HepG2 (cell line): ENCODE measurements around the gene GPC3. TPM values are rescaled to one million over a fixed set of nuclear protein-coding genes. Genes with fewer than 3 reads are reported as not detected.

Source experiments
- ATAC-seq: fragments of 200-7000 bp; cut with Tn5 transposase; 3 replicates; pipeline ENCODE4 v1.9.1; 2020; ENCODE audit warnings: mild to moderate bottlenecking, moderate library complexity
- BruUV-seq: library from RNA; stranded (reverse); fragments of 400-500 nt; replicated peaks from 2 replicates; lab custom pipeline; 2021; lab: Mats Ljungman, UMichigan
- CTCF ChIA-PET: fragments of 300-600 bp; formaldehyde crosslinking; extraction: SDS; loops from one replicate; lab custom pipeline; 2021; ENCODE audit warnings: low total read pairs, inconsistent platforms, low intra/inter-chr PET ratio; lab: Yijun Ruan, JAX
- POLR2A ChIA-PET: fragments of 350-600 bp; sonication (Branson Sonifier 250); formaldehyde crosslinking; loops from one replicate; lab custom pipeline; 2020; ENCODE audit warnings: antibody characterized with exemption, inconsistent platforms; lab: Yijun Ruan, JAX
- DNase-seq: peaks from one replicate; pipeline ENCODE4 v3.0.0-alpha.2; 2015; ENCODE audit warnings: low spot score
- FAIRE-seq: peaks from 3 replicates; lab custom pipeline; 2011; peaks lifted over from hg19 to GRCh38; lab: Jason Lieb, UNC
- H2AFZ ChIP-seq: one replicate; pipeline ENCODE4 v1.6.1; 2011; ENCODE audit warnings: low read length, inconsistent platforms
- H3K27ac ChIP-seq: fragments of 300-600 bp; 3 replicates; pipeline ENCODE4 v1.8.0; 2011; ENCODE audit warnings: mixed run types, mild to moderate bottlenecking, mixed read lengths, low read length, inconsistent platforms; ENCODE audit not compliant: insufficient read depth; ENCODE audit errors: extremely low read length
- H3K27me3 ChIP-seq, 2 experiments: fragments of 200-600 bp in 1 of 2; 2 replicates in 1 of 2; 3 replicates in 1 of 2; pipeline versions ENCODE4 v1.6.0 to v1.8.0; 2011; ENCODE audit warnings: low read length in 2 of 2, mild to moderate bottlenecking in 2 of 2, moderate library complexity in 2 of 2, inconsistent platforms in 1 of 2; ENCODE audit not compliant: insufficient read depth in 2 of 2, control insufficient read depth in 1 of 2
- H3K36me3 ChIP-seq, 2 experiments: fragments of 200-600 bp in 1 of 2; replicated peaks in 1 of 2; 2 replicates in 1 of 2; 3 replicates in 1 of 2; pipeline versions ENCODE4 v1.5.1 to v1.8.0; 2011; ENCODE audit warnings: low read length in 2 of 2, inconsistent platforms in 1 of 2; ENCODE audit not compliant: insufficient read depth in 2 of 2, control insufficient read depth in 1 of 2
- H3K4me1 ChIP-seq: 2 replicates; pipeline ENCODE4 v1.5.1; 2012; ENCODE audit warnings: low read length, inconsistent platforms; ENCODE audit not compliant: insufficient read depth
- H3K4me2 ChIP-seq: 2 replicates; pipeline ENCODE4 v1.6.0; 2011; ENCODE audit warnings: low read depth, low read length, inconsistent platforms
- H3K4me3 ChIP-seq, 3 experiments: fragments of 200-600 bp in 1 of 3; sonication (generic), shearing (Covaris generic) in 1 of 3; replicated peaks in 1 of 3; 2 replicates each; pipeline ENCODE4 v1.5.1; 2011 to 2016; ENCODE audit warnings: low read length in 3 of 3, inconsistent platforms in 2 of 3, low read depth in 2 of 3, mild to moderate bottlenecking in 2 of 3, control low read depth in 1 of 3, mixed read lengths in 1 of 3; ENCODE audit not compliant: insufficient read depth in 1 of 3
- H3K79me2 ChIP-seq: one replicate; pipeline ENCODE4 v1.6.1; 2011; ENCODE audit warnings: low read length, inconsistent platforms; ENCODE audit not compliant: insufficient read depth
- H3K9ac ChIP-seq: 2 replicates; pipeline ENCODE4 v1.6.0; 2011; ENCODE audit warnings: mild to moderate bottlenecking, low read depth, low read length, inconsistent platforms; ENCODE audit not compliant: insufficient read depth
- H3K9me3 ChIP-seq: 2 replicates; pipeline ENCODE4 v1.5.1; 2012; ENCODE audit warnings: mild to moderate bottlenecking, low read length
- H4K20me1 ChIP-seq: 2 replicates; pipeline ENCODE4 v1.6.0; 2011; ENCODE audit warnings: inconsistent platforms, mild to moderate bottlenecking, low read length, moderate library complexity; ENCODE audit not compliant: insufficient read depth
- AGO2 ChIP-seq: fragments of 200-400 bp; formaldehyde crosslinking; optimal IDR thresholded peaks from 2 replicates; pipeline ENCODE3; 2017; ENCODE audit warnings: mild to moderate bottlenecking, low read depth, low read length, moderate library complexity
- FOXK1 ChIP-seq: sonication (generic); formaldehyde crosslinking; IDR thresholded peaks from 2 replicates; pipeline ENCODE4 v1.4.0; 2020; ENCODE audit warnings: low read depth, missing genetic modification reagents, borderline replicate concordance
- KDM2A ChIP-seq: sonication (generic); formaldehyde crosslinking; IDR thresholded peaks from 2 replicates; pipeline ENCODE4 v1.4.0; 2020; ENCODE audit warnings: low read depth, missing genetic modification reagents, borderline replicate concordance
- RBM22 ChIP-seq: fragments of 200-400 bp; formaldehyde crosslinking; optimal IDR thresholded peaks from 2 replicates; pipeline ENCODE3; 2017; ENCODE audit warnings: mild to moderate bottlenecking, low read length, moderate library complexity
- ZNF12 ChIP-seq: sonication (generic); formaldehyde crosslinking; IDR thresholded peaks from 2 replicates; pipeline ENCODE4 v1.5.0; 2020; ENCODE audit warnings: missing genetic modification reagents
- WGBS: methylation state at CpG from one replicate; pipeline ENCODE4 v1.1.6; 2017; ENCODE audit warnings: low lambda C conversion rate; 5-methylcytosine and 5-hydroxymethylcytosine counted together
- in situ Hi-C: cut with HindIII; loops from 2 replicates; pipeline ENCODE4 v1.10.0; 2017; ENCODE audit warnings: low pct_unique_long_range_greater_than_20kb; ENCODE audit not compliant: extremely low pct_ligation_motif_present
- intact Hi-C: fragments of 100-400 bp; cut with micrococcal nuclease; formaldehyde crosslinking; loops from one replicate; pipeline ENCODE4 v1.10.0; 2022; ENCODE audit not compliant: unreplicated experiment
- polyA plus RNA-seq, 8 experiments: library from polyadenylated mRNA; depleted of rRNA in 3 of 8; stranded (reverse) in 7 of 8; unstranded in 1 of 8; fragments of >200 nt; fragmentation: Illumina TruSeq in 4 of 8; extraction: Trizol in 4 of 8; gene quantifications; 2 replicates each; pipeline versions ENCODE4 v1.2.1 to v1.2.3, GENCODE V29; 2011 to 2016; ENCODE audit warnings: low read depth in 4 of 8, missing spikeins in 1 of 8, mixed read lengths in 1 of 8; ENCODE audit not compliant: insufficient read depth in 1 of 8
- total RNA-seq, 5 experiments: library from RNA; depleted of rRNA; stranded (reverse); fragments of >200 nt; fragmentation: Illumina TruSeq; extraction: Trizol; gene quantifications; 2 replicates each; pipeline ENCODE4 v1.2.3, GENCODE V29; 2016; ENCODE audit warnings: low read depth in 1 of 5

The GPC3 gene
- total and polyA plus RNA-seq, 2 of the 13 experiments (the other 11 are each of a cell fraction or from before 2014, with no cell fraction given): 1,799 to 3,263 TPM

DNA sequence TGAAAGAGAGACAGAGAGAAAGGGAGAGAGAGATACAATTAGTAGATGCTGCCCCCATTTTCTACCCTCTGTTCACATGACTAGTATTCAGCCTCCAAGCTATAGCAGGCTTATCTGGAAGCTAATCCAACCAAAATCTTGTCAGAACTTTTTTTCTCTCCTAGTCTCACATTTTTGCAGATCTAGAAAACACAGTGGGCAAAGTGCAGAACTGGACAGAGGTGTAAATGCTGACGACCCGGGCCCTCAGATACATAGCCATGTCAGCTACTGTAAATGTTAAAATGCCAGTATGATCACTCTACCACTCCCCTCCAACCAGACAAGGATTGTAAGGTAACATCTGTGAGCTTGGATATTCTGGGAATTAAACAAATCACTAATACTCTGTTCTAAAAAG lies 34.3 kb downstream of the GPC3 start:
- Histone ChIP-seq H3K27me3 (no peaks in the 10 kb centered on the region), H2AFZ (no peak overlapping the region), H3K4me1 (peaks cover 90% of the 10 kb centered on the region), H3K4me3 (no peak overlapping the region), H3K4me2 (no peak overlapping the region)
- 60% methylated on average over 1 of the region's 2 CpGs for WGBS
- no TSS peak for BruUV-seq
- FAIRE-seq: no peak
- in situ Hi-C loops: no loop called here
- CTCF ChIA-PET: no interaction called here
- TF ChIP-seq KDM2A (CRISPR knock-in tag) (no peak), AGO2 (peak; percentile 55), RBM22 (peak; percentile 84)
- TF ChIP-seq, all 625 proteins: peak for 2
- POLR2A ChIA-PET: interaction anchor here (0.6 kb wide), 1 partner anchor 17 kb away, joined by 3 read pairs; no protein-coding TSS in a partner anchor
- ATAC-seq: peak; percentile 7; the same call in 2 of the 3 replicates
- peaks cover 85% of the 10 kb centered on the region for H4K20me1 ChIP-seq
- peaks cover 94% of the 10 kb centered on the region for H3K79me2 ChIP-seq
- DNase-seq: no peak
- intact Hi-C loops: no loop called here
- no peaks in the 10 kb centered on the region for H3K9me3 ChIP-seq
- peaks cover 12 to 63% of the 10 kb centered on the region in 2 experiments for H3K36me3 ChIP-seq
- H3K9ac ChIP-seq: no peak overlapping the region
- no peak overlapping the region for H3K27ac ChIP-seq

DNA sequence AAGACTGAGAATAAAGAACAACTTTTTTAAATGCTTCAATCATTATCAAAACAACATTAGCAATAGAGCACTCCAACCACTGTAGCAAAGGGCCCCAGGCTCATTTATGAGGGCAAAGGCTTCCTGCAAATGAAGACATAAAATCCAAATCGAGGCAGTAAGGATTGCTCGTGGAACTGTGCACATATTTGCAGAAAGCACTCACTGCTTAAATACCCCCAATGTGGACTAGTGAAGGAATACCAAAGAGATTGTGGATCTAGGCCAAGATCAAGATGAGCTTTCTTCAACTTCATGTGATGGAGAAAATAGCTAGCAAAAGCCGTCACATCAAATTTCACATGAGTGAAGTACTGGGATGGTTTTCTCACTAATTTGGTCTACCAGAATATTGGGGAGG lies 35.2 kb downstream of the GPC3 start:
- peaks cover 12 to 64% of the 10 kb centered on the region in 2 experiments for H3K36me3 ChIP-seq
- H3K9ac ChIP-seq: no peak overlapping the region
- intact Hi-C loops: no loop called here
- no peak for DNase-seq
- no TSS peak for BruUV-seq
- H3K27me3 ChIP-seq: no peaks in the 10 kb centered on the region
- peak; percentile 98 for TF ChIP-seq RBM22
- TF ChIP-seq FOXK1 (CRISPR knock-in tag): no peak
- no peak for TF ChIP-seq ZNF12 (CRISPR knock-in tag)
- TF ChIP-seq, all 625 proteins: peak for 1
- Histone ChIP-seq H3K79me2 (peaks cover 94% of the 10 kb centered on the region), H3K4me1 (peaks cover 83% of the 10 kb centered on the region), H3K4me3 (no peak overlapping the region), H3K4me2 (no peak overlapping the region), H4K20me1 (peaks cover 82% of the 10 kb centered on the region), H2AFZ (no peak overlapping the region), H3K27ac (no peak overlapping the region), H3K9me3 (no peaks in the 10 kb centered on the region)
- ATAC-seq (no peak), FAIRE-seq (peak; percentile 26)
- POLR2A ChIA-PET: no interaction called here
- WGBS: 71% methylated on average over 3 of the region's 3 CpGs
- in situ Hi-C loops: no loop called here
- CTCF ChIA-PET: no interaction called here
